Measurements from ENCODE around the gene TLCD3B.

Gene TLCD3B

DNA sequence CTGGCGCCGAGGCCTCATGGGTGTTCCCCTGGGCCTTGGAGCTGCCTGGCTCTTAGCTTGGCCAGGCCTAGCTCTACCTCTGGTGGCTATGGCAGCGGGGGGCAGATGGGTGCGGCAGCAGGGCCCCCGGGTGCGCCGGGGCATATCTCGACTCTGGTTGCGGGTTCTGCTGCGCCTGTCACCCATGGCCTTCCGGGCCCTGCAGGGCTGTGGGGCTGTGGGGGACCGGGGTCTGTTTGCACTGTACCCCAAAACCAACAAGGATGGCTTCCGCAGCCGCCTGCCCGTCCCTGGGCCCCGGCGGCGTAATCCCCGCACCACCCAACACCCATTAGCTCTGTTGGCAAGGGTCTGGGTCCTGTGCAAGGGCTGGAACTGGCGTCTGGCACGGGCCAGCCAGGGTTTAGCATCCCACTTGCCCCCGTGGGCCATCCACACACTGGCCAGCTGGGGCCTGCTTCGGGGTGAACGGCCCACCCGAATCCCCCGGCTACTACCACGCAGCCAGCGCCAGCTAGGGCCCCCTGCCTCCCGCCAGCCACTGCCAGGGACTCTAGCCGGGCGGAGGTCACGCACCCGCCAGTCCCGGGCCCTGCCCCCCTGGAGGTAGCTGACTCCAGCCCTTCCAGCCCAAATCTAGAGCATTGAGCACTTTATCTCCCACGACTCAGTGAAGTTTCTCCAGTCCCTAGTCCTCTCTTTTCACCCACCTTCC lies 43.5 kb downstream of the TLCD3B start:
- no peak overlapping the region for H3K4me3 ChIP-seq (ENCODE audit: insufficient read depth in 1 of 2, low read depth in 1 of 2, low read length in 2 of 2)
- H4K8ac ChIP-seq (ENCODE audit: low read length): no peak overlapping the region
- H3K4me1 ChIP-seq (ENCODE audit: control insufficient read depth, insufficient read depth, low read depth, low read length): no peaks in the 10 kb centered on the region
- H3K18ac ChIP-seq (ENCODE audit: low read depth in 1 of 2, low read length in 2 of 2): no peak overlapping the region
- no peak overlapping the region for H2AFZ ChIP-seq (ENCODE audit: low read depth, low read length)
- H2BK120ac ChIP-seq (ENCODE audit: low read depth, low read length): no peak overlapping the region
- H3K4ac ChIP-seq (ENCODE audit: low read depth in 1 of 2, low read length in 2 of 2): no peak overlapping the region
- H3K9ac ChIP-seq (ENCODE audit: low read length): no peak overlapping the region
- no peak overlapping the region for H3K23ac ChIP-seq (ENCODE audit: low read length in 2 of 2)
- no peak overlapping the region for H2BK12ac ChIP-seq (ENCODE audit: low read length in 2 of 2)
- H3K14ac ChIP-seq (ENCODE audit: low read length in 2 of 2): no peak overlapping the region
- H3K9me3 ChIP-seq (ENCODE audit: control insufficient read depth, low read length): no peaks in the 10 kb centered on the region
- 96% methylated on average over 35 of the region's 35 CpGs for WGBS
- no peak for DNase-seq
- H3K79me1 ChIP-seq (replicated peaks; ENCODE audit: low read length, poor library complexity, severe bottlenecking): peaks cover 34% of the 10 kb centered on the region
- H3K36me3 ChIP-seq (ENCODE audit: control insufficient read depth in 1 of 2, insufficient read depth in 2 of 2, low read depth in 1 of 2, low read length in 2 of 2): peaks cover 92 to 97% of the 10 kb centered on the region in 2 experiments
- no peak overlapping the region for H3K4me2 ChIP-seq (ENCODE audit: low read length, poor library complexity, severe bottlenecking)
- H3K27me3 ChIP-seq (ENCODE audit: control insufficient read depth in 1 of 2, insufficient read depth in 1 of 2, low read length in 2 of 2): no peaks in the 10 kb centered on the region
- H2AK5ac ChIP-seq (ENCODE audit: low read length, severe bottlenecking): no peak overlapping the region
- no peak overlapping the region for H2BK5ac ChIP-seq (ENCODE audit: low read depth, low read length, poor library complexity, severe bottlenecking)
- H3K27ac ChIP-seq (ENCODE audit: low read length, poor library complexity, severe bottlenecking): no peak overlapping the region
- no peak overlapping the region for H2BK15ac ChIP-seq (ENCODE audit: low read depth, poor library complexity, severe bottlenecking)
- no peak overlapping the region for H4K91ac ChIP-seq (ENCODE audit: low read length)

DNA sequence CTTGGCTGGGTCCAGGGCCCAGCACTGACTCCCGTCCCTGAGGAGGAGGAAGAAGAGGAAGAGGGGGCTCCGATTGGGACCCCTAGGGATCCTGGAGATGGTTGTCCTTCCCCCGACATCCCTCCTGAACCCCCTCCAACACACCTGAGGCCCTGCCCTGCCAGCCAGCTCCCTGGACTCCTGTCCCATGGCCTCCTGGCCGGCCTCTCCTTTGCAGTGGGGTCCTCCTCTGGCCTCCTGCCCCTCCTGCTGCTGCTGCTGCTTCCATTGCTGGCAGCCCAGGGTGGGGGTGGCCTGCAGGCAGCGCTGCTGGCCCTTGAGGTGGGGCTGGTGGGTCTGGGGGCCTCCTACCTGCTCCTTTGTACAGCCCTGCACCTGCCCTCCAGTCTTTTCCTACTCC lies 44.1 kb downstream of the TLCD3B start:
- Histone ChIP-seq H3K4me3 (ENCODE audit: insufficient read depth in 1 of 2, low read depth in 1 of 2, low read length in 2 of 2) (no peak overlapping the region), H3K23ac (ENCODE audit: low read length in 2 of 2) (no peak overlapping the region), H3K36me3 (ENCODE audit: control insufficient read depth in 1 of 2, insufficient read depth in 2 of 2, low read depth in 1 of 2, low read length in 2 of 2) (peaks cover 94 to 98% of the 10 kb centered on the region in 2 experiments), H3K27ac (ENCODE audit: low read length, poor library complexity, severe bottlenecking) (no peak overlapping the region), H3K4me1 (ENCODE audit: control insufficient read depth, insufficient read depth, low read depth, low read length) (no peaks in the 10 kb centered on the region), H3K4ac (ENCODE audit: low read depth in 1 of 2, low read length in 2 of 2) (no peak overlapping the region), H2BK120ac (ENCODE audit: low read depth, low read length) (no peak overlapping the region), H2BK15ac (ENCODE audit: low read depth, poor library complexity, severe bottlenecking) (no peak overlapping the region), H3K4me2 (ENCODE audit: low read length, poor library complexity, severe bottlenecking) (no peak overlapping the region), H3K9ac (ENCODE audit: low read length) (no peak overlapping the region), H2BK12ac (ENCODE audit: low read length in 2 of 2) (no peak overlapping the region), H3K18ac (ENCODE audit: low read depth in 1 of 2, low read length in 2 of 2) (no peak overlapping the region), H3K79me1 (replicated peaks; ENCODE audit: low read length, poor library complexity, severe bottlenecking) (peaks cover 34% of the 10 kb centered on the region), H4K8ac (ENCODE audit: low read length) (no peak overlapping the region), H2AK5ac (ENCODE audit: low read length, severe bottlenecking) (no peak overlapping the region), H3K27me3 (ENCODE audit: control insufficient read depth in 1 of 2, insufficient read depth in 1 of 2, low read length in 2 of 2) (no peaks in the 10 kb centered on the region), H3K14ac (ENCODE audit: low read length in 2 of 2) (no peak overlapping the region), H3K9me3 (ENCODE audit: control insufficient read depth, low read length) (no peaks in the 10 kb centered on the region), H2AFZ (ENCODE audit: low read depth, low read length) (no peak overlapping the region), H2BK5ac (ENCODE audit: low read depth, low read length, poor library complexity, severe bottlenecking) (no peak overlapping the region), H4K91ac (ENCODE audit: low read length) (no peak overlapping the region)
- WGBS: 80% methylated on average over 2 of the region's 5 CpGs
- DNase-seq: no peak

GRCh38 chr16:29986231-29986630 lies 44.8 kb downstream of the TLCD3B start:
- no peak for DNase-seq
- WGBS: 93% methylated on average over 19 of the region's 20 CpGs
- Histone ChIP-seq H3K36me3 (ENCODE audit: control insufficient read depth in 1 of 2, insufficient read depth in 2 of 2, low read depth in 1 of 2, low read length in 2 of 2) (peaks cover 94 to 99% of the 10 kb centered on the region in 2 experiments), H3K4me2 (ENCODE audit: low read length, poor library complexity, severe bottlenecking) (no peak overlapping the region), H3K9me3 (ENCODE audit: control insufficient read depth, low read length) (no peaks in the 10 kb centered on the region), H3K23ac (ENCODE audit: low read length in 2 of 2) (no peak overlapping the region), H3K4ac (ENCODE audit: low read depth in 1 of 2, low read length in 2 of 2) (no peak overlapping the region), H3K18ac (ENCODE audit: low read depth in 1 of 2, low read length in 2 of 2) (no peak overlapping the region), H4K91ac (ENCODE audit: low read length) (no peak overlapping the region), H3K27ac (ENCODE audit: low read length, poor library complexity, severe bottlenecking) (no peak overlapping the region), H2BK12ac (ENCODE audit: low read length in 2 of 2) (no peak overlapping the region), H2AFZ (ENCODE audit: low read depth, low read length) (no peak overlapping the region), H3K4me1 (ENCODE audit: control insufficient read depth, insufficient read depth, low read depth, low read length) (no peaks in the 10 kb centered on the region), H4K8ac (ENCODE audit: low read length) (no peak overlapping the region), H2BK5ac (ENCODE audit: low read depth, low read length, poor library complexity, severe bottlenecking) (no peak overlapping the region), H2AK5ac (ENCODE audit: low read length, severe bottlenecking) (no peak overlapping the region), H2BK120ac (ENCODE audit: low read depth, low read length) (no peak overlapping the region), H3K4me3 (ENCODE audit: insufficient read depth in 1 of 2, low read depth in 1 of 2, low read length in 2 of 2) (no peak overlapping the region), H3K9ac (ENCODE audit: low read length) (no peak overlapping the region), H3K79me1 (replicated peaks; ENCODE audit: low read length, poor library complexity, severe bottlenecking) (peaks cover 41% of the 10 kb centered on the region), H3K27me3 (ENCODE audit: control insufficient read depth in 1 of 2, insufficient read depth in 1 of 2, low read length in 2 of 2) (no peaks in the 10 kb centered on the region), H3K14ac (ENCODE audit: low read length in 2 of 2) (no peak overlapping the region), H2BK15ac (ENCODE audit: low read depth, poor library complexity, severe bottlenecking) (no peak overlapping the region)

GRCh38 chr16:29985271-29985811 lies 45.7 kb downstream of the TLCD3B start:
- no peak overlapping the region for H2BK120ac ChIP-seq (ENCODE audit: low read depth, low read length)
- no peak overlapping the region for H2BK15ac ChIP-seq (ENCODE audit: low read depth, poor library complexity, severe bottlenecking)
- H3K14ac ChIP-seq (ENCODE audit: low read length in 2 of 2): no peak overlapping the region
- no peaks in the 10 kb centered on the region for H3K4me1 ChIP-seq (ENCODE audit: control insufficient read depth, insufficient read depth, low read depth, low read length)
- no peaks in the 10 kb centered on the region for H3K27me3 ChIP-seq (ENCODE audit: control insufficient read depth in 1 of 2, insufficient read depth in 1 of 2, low read length in 2 of 2)
- no peak overlapping the region for H4K91ac ChIP-seq (ENCODE audit: low read length)
- no peak overlapping the region for H3K4me2 ChIP-seq (ENCODE audit: low read length, poor library complexity, severe bottlenecking)
- no peak overlapping the region for H3K4me3 ChIP-seq (ENCODE audit: insufficient read depth in 1 of 2, low read depth in 1 of 2, low read length in 2 of 2)
- peaks cover 41% of the 10 kb centered on the region for H3K79me1 ChIP-seq (replicated peaks; ENCODE audit: low read length, poor library complexity, severe bottlenecking)
- WGBS: 97% methylated on average over 28 of the region's 28 CpGs
- no peaks in the 10 kb centered on the region for H3K9me3 ChIP-seq (ENCODE audit: control insufficient read depth, low read length)
- no peak overlapping the region for H3K18ac ChIP-seq (ENCODE audit: low read depth in 1 of 2, low read length in 2 of 2)
- H4K8ac ChIP-seq (ENCODE audit: low read length): no peak overlapping the region
- H2BK12ac ChIP-seq (ENCODE audit: low read length in 2 of 2): no peak overlapping the region
- H3K23ac ChIP-seq (ENCODE audit: low read length in 2 of 2): no peak overlapping the region
- no peak overlapping the region for H3K9ac ChIP-seq (ENCODE audit: low read length)
- no peak overlapping the region for H2AFZ ChIP-seq (ENCODE audit: low read depth, low read length)
- no peak overlapping the region for H3K4ac ChIP-seq (ENCODE audit: low read depth in 1 of 2, low read length in 2 of 2)
- H3K27ac ChIP-seq (ENCODE audit: low read length, poor library complexity, severe bottlenecking): no peak overlapping the region
- H2AK5ac ChIP-seq (ENCODE audit: low read length, severe bottlenecking): no peak overlapping the region
- H3K36me3 ChIP-seq (ENCODE audit: control insufficient read depth in 1 of 2, insufficient read depth in 2 of 2, low read depth in 1 of 2, low read length in 2 of 2): peaks cover 87 to 100% of the 10 kb centered on the region in 2 experiments
- DNase-seq: no peak
- no peak overlapping the region for H2BK5ac ChIP-seq (ENCODE audit: low read depth, low read length, poor library complexity, severe bottlenecking)
